Left renal cortex interstitium (tissue), 4 donors: Measurements from ENCODE around the gene BCCIP. TPM values are rescaled to one million over a fixed set of nuclear protein-coding genes. Genes with fewer than 3 reads are reported as not detected.

ENCODE experiments used
- DNase-seq, 4 donors: peaks; one replicate each; pipeline ENCODE4 v3.0.0-alpha.2; 2013; ENCODE audit warnings: low read depth in 4 of 4, low spot score in 2 of 4, missing footprints in 1 of 4
- polyA plus RNA-seq, 4 donors: library from polyadenylated mRNA; unstranded; fragments of 120-200 nt; gene quantifications; one replicate each; pipeline ENCODE4 v1.2.1, GENCODE V29; 2013; ENCODE audit not compliant: insufficient read length in 4 of 4

The BCCIP gene
- polyA plus RNA-seq, 4 donors, result 89.6 to 100.0 (median 92.4) TPM

GRCh38 chr10:125840955-125841354 lies 17.6 kb downstream of the BCCIP start:
- DNase-seq, result no peak

GRCh38 chr10:125843603-125844329 lies 20.4 kb downstream of the BCCIP start:
- DNase-seq, result no peak

- no peak for DNase-seq
These were observed 21.4 kb downstream of the BCCIP start for GRCh38 chr10:125844751-125845221.

- DNase-seq, result no peak
These were observed 22.3 kb downstream of the BCCIP start for GRCh38 chr10:125845617-125846016.

GRCh38 chr10:125846894-125847293 lies 23.5 kb downstream of the BCCIP start:
- DNase-seq, result no peak

- no peak for DNase-seq
These were observed 25.0 kb downstream of the BCCIP start for GRCh38 chr10:125848371-125848770.

- DNase-seq, result no peak
These were observed 25.5 kb downstream of the BCCIP start for GRCh38 chr10:125848857-125849256.

- DNase-seq, result no peak
These were observed 26.1 kb downstream of the BCCIP start for GRCh38 chr10:125849448-125849847.

- no peak for DNase-seq
These were observed 27.7 kb downstream of the BCCIP start for GRCh38 chr10:125850766-125851731.

GRCh38 chr10:125852487-125852886 lies 29.1 kb downstream of the BCCIP start:
- no peak for DNase-seq

- DNase-seq, result no peak
These were observed 33.9 kb downstream of the BCCIP start for GRCh38 chr10:125857185-125857760.

- DNase-seq, result no peak
These were observed 35.9 kb downstream of the BCCIP start for GRCh38 chr10:125859128-125859817.

GRCh38 chr10:125865120-125865519 lies 41.8 kb downstream of the BCCIP start:
- no peak for DNase-seq

GRCh38 chr10:125866421-125867029 lies 43.2 kb downstream of the BCCIP start:
- no peak for DNase-seq

- DNase-seq, result no peak
These were observed 45.1 kb downstream of the BCCIP start for GRCh38 chr10:125868372-125868975.

GRCh38 chr10:125871338-125871737 lies 48.0 kb downstream of the BCCIP start:
- DNase-seq, result no peak

- no peak for DNase-seq
These were observed 55.9 kb downstream of the BCCIP start for GRCh38 chr10:125878957-125879835.

- DNase-seq, result no peak
These were observed 57.4 kb downstream of the BCCIP start for GRCh38 chr10:125880719-125881118.

- no peak for DNase-seq
These were observed 57.8 kb downstream of the BCCIP start, which contains the start of gene DHX32 for GRCh38 chr10:125881192-125881591. DHX32 (minus strand) TSS chr10:125881292; CDS start chr10:125880824, 468 bp downstream.
